NCI-H69 (cell line): ENCODE results near the gene CATSPER4.

ENCODE experiments used
- DNase-seq: peaks from one replicate; lab custom pipeline; 2025; lab: John Stamatoyannopoulos, UW

Gene CATSPER4

DNA sequence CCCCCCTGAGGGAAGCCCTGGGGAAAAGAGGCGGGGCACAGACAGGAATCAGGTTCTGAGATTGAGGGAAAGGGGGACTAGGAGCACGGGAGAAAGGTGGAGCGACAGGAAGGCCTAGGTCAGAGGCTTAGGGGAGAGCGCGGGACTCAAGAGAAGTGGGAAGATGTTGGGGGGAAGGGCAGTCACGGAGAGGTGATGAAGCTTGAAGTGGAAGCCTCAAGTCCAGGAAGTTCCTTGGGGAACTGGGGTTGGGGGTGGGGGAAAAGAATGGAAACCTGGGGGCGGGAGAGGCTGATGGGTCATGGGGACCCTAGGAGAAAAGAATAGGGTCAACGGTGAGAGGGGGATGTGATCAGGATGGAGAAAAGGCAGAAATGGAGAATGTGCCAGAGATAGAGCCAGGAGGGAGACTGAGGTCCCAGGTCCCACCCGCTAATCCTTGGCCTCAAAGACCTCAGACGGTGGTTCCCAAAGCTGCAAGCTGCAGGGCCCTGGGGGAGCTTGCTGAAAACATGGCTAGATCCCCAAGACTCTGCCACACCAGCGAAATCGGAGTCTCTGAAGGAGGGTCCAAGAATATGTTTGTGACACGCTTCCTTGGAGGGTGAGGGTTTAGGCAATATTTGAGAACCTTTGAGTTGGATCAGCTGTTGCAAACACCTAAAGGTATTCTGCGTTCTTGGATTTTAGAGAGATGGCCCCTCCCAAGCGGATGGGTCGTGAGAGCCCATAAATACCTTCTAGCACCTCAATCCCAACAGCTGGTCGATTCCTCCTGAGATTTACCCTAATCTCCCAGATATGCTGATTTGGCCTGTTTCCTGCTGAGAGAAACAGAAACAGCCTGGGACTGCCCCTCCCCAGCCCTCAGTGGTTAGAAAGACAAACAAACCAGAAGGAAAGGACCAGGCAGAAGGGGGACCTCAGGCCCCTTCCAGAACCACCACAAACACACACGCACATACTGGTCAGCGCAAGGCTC, 25.2 kb upstream of the CATSPER4 start:
- no peak for DNase-seq

DNA sequence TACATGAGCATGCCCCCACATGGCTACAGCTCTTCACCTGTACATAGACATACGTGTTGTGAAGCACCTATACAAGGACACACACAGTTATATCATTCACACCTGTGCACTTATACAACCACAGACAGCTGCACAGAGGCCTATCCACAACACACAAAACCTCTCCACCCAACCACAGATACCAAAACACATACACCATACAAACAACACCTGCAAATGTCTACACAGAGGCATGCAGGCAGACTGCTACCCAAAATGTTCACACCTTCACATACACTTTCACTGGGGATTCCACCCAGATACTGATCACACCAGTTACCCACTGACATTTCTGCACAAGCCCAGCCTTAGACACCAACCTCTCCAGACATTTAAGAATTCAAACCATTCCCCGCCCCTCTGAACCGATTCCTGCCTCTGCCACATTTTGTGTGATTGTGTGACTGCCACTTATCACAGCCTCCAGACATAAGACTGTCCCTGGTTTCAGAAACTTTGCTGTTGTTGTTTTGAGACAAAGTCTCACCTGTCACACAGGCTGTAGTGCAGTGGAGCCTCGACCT, 23.6 kb upstream of the CATSPER4 start:
- DNase-seq: no peak

DNA sequence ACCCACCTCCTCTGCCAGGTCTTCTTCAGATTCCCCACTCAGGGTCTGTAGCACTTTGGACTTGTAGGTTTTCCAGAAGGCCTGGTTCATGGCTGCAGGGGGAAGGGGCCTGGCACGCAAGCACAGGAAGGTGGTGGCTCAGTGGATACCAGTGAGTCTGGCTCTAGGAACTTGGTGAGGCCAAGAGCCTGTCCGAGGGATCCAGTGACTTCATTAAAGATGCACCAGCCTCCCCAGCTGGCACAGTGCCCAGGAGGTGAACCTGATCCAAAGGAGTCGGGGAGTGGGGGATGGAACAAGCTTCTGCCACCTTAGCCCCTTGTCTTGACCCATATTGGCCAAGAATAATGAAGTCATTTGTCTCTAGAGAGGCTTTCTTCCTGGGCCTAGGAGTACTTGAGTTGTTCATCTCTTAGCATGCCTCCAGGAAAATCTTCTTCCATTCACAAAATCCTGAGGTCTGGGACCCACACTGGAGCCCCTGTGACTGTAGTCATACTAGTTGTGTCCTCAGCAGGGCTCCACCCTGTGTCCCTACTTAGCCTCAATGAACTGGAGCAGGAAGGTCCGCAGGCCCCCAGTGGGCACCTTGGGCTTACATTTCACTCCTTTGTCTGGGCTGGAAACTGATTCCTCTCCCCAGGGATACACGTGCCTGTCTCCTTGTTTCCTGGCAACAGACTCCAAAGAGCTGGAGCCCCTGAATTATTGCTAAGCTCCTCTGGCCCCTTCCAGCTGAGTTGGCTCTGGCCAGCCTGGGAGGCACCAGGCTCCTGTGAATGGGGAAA, 21.8 kb upstream of the CATSPER4 start, which contains the start of gene C1orf232:
Gene C1orf232 (minus strand): TSS at position 554 of the 788 bp plus-strand sequence. CDS start 464 bp downstream, at position 90.
- DNase-seq: peak; percentile 84

DNA sequence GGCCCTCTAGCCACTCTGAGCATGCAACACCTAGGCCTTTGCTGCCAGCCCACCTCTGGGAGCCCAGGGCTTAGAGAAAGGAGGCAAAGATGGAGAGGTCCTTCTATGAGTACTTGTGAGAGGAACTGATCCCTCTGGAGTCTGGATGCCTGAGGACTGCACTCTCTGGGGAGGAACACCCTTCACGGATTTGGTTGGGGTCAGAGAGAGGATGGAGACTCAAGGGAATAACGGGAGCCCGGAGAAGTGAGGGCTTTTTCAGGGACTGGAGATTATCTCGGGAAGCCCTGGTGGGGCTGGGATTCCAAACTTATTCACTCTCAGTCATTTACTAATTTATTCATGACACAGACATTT, 21.2 kb upstream of the CATSPER4 start:
- DNase-seq: no peak

DNA sequence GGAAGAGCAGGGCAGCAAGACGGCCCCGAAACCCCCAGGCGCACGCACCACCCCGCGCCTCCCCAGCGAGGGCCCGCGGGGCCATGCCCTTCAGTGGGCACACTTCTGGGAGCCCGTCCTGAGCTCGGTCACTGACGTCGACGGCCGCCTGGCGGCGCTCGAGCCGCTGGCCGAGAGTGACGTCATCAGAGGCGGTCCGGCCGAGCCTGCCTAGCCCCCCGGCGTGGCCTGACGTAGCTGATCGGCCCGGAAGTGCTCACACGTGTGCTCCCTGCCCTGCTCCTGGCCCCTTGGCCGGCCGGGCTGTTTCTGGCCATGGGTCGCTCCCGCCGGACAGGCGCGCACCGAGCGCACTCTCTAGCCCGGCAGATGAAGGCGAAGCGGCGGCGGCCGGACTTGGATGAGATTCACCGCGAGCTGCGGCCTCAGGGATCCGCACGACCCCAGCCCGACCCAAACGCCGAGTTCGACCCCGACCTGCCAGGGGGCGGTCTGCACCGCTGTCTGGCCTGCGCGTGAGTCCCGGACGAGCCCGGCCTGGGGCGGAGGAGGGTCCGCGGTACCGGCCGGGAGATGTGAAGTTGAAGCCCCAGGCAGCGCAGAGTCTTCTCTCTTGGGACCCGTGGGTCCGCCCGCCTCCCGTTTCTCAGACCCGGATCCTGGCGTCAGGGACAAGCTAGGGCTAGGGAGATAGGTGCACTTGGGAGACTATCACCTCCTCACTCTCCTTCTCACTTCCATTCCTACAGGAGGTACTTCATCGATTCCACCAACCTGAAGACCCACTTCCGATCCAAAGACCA, 20.5 kb upstream of the CATSPER4 start, which contains the start of gene ZNF593:
Gene ZNF593 (plus strand): TSS at position 240 of the 803 bp plus-strand sequence. CDS start 76 bp downstream, at position 316.
- DNase-seq: peak; percentile 90

DNA sequence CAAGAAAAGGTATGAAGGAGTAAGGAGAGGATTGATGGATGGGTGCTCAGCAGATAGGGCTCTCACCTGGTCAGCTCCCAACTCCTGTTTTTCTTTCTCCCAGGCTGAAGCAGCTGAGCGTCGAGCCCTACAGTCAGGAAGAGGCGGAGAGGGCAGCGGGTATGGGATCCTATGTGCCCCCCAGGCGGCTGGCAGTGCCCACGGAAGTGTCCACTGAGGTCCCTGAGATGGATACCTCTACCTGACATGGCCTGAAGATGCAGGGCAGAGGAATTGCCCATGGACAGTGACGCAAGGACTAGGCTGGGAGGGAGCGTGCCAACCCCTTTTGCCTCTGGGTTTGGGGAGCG, 20.0 kb upstream of the CATSPER4 start:
- no peak for DNase-seq

DNA sequence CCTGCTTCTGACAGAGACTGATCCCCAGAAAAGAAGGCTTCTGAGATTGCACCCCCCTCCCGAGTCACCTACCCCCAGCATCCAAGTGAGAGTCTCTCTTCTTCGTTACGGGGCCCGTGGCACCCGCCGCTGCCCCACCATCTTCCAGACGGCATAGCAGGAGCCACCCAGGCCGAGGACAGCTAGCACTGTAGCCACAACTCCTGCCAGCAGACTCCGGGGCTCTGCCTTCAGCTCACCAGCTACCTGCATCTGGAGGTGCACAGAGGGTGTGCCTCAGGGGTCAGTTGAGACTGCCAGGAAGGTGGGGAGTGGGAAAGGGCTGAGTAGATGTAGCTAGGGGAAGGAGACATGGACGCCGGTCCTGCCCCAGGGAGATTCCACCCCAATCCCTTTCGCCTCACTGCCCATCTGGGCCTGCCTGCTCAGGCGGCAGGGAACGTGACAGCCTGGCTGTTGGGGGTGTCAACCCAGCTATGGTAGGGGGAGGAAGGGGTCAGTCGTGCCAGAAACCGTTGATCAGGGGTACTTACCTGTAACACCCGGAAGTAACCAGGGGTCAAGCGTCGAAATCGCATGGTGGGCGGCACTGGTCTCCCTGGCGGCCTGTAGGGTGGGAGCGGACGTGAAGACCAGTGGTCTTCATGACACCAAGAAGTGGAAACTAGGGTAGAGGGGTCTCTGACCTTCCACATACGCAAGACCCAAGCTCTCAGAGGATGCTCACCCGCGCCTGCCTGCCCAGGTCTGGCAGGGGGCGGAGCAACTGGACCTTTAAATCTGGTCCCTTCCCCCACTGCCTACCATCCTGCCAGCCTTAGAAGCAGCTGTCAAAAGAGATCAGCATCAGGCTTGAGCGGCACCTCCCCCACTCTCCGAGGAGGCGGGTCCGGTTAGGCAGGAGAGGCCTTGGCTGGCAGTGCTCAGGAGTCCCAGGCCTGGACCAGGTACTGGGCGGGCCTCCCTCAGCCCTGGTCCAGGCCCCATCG, 19.0 kb upstream of the CATSPER4 start, which contains the start of gene ZNF593OS:
Gene ZNF593OS (minus strand): TSS at position 749 of the 989 bp plus-strand sequence. CDS start 171 bp downstream, at position 578.
- no peak for DNase-seq

DNA sequence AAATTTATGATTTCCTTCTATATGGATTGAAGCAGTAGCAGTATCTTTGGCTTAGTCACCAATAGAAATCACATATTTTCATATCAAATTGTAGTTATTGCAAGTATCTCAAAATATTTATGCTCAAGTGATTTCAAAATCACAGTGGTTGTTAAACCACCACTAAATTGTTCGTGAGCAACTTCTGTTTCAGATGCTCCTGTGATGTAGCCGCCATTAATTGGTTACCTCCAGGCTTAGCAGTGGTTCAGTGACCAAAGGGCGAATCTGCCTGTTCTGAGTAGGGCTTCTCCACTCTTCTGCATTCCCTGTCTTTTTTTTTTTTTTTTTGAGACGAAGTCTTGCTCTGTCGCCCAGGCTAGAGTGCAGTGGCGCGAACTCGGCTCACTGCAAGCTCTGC, 15.1 kb upstream of the CATSPER4 start:
- no peak for DNase-seq

DNA sequence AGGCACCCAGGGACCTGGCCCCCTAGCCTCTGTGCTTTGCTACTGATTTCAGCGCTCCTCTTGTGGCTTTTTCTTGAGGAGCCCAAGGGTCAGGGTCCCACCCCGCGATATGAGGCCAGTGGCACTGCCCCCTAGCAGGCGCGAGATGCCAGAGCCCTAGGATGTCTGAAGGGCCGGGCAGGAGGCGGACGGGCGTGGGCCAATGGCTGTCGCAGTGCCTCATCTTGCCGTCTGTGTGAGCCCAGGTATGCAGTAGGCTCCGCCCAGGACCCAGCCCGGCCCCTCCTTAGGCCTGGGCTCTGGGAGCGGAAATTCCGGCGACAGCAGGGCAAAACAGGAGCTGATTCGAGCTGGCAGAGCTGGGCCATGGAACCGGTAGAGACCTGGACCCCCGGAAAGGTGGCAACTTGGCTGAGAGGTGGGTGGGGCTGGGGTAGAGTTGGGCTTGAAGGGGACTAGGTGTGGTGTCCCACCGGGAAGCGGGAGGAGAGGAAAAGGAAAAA, 13.2 kb upstream of the CATSPER4 start, which contains the start of gene CNKSR1:
Gene CNKSR1 (plus strand): TSS at position 310 of the 503 bp plus-strand sequence. CDS start 57 bp downstream, at position 367.
- DNase-seq: peak; percentile 8

DNA sequence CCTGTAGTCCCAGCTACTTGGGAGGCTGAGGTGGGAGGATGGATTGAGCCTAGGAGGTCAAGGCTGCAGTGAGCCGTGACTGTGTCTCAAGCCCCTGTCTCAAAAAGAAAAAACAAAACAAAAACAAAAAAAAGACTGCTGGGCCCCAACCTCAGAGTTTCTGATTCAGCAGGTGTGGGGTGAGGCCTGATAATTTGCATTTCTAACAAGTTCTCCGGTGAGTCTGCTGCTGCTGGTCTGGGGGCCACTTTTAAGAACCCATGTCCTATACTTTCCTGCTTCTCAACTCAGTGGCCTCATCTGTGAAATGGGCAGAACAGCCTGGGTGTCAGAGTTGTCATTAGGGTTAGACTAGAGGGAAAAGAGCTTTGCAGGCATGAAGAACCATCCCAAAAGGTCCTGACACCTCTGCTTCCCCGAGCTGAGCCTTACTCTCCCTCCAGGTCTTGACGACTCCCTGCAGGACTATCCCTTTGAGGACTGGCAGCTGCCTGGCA, 10.3 kb upstream of the CATSPER4 start:
- no peak for DNase-seq

DNA sequence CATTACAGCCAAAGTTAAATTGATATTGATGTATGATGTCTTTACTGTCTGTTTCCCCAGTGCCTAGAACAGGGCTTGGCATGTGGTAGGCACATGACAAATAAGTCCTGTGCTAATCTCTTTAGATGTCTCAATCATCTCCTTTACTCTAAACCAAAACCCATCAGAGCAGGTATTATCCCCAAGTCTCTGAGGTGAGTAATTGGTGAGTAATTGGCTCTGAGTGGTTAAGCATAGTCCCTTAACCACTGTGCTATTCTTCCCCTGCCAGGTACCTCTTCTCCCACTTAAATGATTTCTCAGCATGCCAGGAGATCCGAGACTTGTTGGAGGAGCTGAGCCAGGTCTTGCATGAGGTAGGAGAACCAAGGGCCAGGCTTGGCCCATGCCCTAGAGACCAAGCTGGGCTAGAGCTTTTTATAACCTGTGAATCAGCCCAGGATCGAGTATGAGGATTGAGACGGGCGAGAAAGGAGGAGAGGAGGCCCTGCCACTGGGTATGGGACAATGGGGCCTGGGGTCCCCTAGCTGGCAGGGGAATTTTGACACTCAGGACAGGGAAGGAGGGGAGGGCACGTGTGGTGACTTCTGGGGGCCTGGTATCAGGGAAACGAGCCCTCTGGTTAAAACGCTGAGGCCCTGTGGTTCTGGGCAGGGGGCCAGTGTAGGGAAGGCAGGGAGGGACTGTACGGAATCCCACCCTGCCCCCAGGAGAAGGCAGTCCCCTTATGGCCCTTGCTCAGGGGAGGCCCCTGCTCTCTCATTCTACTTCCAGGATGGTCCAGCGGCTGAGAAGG, 8.6 kb upstream of the CATSPER4 start:
- DNase-seq: no peak

DNA sequence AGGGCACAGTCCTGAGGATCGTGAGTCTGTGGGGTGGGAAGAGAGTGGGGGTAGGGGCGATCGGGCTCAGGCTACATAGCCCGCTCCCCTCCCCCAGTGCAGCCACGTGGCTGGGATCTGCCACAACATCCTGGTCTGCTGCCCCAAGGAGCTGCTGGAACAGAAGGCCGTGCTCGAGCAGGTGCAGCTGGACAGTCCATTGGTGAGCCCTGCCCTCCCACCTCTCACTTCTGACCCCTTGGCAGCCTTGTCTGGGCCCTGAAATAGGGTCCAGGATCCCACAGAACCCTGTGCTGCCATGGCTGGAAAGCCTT, 8.1 kb upstream of the CATSPER4 start:
- no peak for DNase-seq

DNA sequence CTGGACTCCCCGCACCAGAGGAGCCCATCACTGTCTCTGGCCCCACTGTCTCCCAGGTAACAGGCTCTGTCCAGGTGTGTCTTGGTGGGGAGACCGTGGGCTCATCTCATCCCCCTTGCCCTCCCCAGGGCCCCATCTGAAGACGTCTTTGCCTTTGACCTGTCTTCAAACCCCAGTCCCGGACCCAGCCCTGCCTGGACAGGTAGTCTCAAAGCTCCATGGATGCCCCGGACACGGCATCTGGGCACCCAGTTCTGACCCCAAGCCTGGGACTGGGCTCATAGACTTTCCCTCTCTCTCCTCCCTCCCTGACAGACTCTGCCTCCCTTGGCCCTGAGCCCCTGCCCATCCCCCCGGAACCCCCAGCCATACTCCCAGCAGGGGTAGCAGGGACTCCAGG, 6.3 kb upstream of the CATSPER4 start:
- no peak for DNase-seq

DNA sequence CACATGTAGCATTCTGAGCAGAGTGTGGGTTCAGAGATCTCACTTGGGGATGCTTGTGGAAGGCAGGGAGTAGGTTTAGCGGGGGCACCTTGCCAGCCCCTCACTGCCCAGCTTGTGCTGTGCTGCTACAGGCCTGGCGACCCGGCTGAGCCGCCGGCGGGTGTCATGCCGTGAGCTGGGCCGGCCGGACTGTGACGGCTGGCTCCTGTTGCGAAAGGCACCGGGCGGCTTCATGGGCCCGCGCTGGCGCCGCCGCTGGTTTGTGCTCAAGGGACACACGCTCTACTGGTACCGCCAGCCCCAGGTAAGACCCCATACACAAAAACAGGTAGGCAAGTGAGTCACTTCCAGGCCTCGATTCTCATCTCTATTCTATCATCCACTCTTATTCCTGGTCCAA, 5.5 kb upstream of the CATSPER4 start:
- no peak for DNase-seq

DNA sequence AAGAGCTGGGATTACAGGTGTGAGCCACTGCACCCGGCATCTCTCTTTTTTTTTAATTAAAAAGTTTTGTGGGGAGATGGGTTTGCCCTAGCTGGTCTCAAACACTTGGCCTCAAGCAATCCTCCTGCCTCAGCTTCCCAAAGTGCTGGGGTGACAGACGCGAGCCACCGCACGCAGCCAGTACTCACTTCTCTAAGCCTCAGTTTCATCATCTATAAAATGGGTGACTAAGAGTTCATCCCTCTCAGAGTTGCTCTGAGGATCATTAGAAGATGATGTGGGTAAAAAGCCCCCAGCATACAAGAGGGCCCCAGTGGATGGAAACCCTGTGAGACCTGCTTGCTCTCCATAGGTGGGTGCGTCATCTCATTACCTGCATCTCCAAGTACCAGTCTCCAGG, 2.5 kb upstream of the CATSPER4 start:
- no peak for DNase-seq

DNA sequence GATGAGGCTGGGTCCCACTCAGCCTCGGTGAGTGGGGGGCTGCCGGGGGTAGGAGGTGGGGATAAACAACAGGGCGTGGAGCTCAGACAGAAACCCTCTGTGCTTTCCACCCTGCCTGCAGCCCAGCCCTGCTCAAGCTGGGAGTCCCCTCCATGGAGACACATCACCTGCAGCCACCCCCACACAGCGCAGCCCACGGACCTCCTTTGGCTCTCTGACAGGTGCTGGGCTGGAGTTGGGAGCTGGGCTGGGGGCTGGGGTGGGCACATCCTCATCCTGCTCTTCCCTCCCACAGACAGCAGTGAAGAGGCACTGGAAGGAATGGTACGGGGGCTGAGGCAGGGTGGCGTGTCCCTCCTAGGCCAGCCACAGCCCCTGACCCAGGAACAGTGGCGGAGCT, 1.9 kb upstream of the CATSPER4 start:
- no peak for DNase-seq

DNA sequence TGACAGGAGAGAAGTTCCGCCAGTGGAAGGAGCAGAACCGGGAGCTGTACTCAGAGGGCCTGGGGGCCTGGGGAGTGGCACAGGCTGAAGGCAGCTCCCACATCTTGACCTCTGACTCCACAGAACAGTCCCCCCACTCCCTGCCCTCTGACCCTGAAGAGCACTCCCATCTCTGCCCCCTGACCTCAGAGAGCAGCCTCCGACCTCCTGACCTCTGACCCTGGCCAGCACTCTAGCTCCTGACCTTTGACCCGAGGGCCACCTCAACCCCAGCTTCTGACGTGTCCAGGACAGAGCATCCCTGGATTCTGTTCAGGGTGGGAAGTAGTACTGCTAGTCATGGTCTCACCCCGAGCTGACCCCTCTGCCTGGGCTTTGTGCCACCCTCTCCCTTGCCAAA, 1.1 kb upstream of the CATSPER4 start:
- DNase-seq: no peak

DNA sequence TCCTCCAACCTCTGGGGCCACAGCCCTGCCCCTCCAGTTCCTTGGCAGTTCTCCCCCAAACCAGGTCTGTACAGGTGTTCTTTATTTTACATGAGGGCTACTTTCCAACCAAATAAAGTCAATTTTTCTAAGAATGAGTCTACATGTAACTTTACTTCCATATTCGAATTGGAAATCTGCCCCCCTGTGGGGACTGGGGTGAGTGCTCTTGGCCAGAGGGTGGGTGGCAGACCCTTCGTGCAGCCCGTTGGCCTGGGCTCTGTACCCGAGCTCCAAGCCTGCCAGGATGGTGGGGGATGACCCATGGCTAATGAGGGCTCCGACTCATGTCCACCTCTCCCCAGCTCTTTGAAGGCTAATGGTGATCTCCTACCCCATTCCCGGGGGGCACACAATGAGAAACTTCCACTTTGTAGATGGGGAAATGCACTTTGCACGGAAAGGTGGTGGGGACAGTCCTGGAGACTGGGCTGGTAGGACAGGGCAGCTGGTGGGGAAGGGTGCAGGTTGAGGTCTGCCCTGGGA, 589 bp upstream of the CATSPER4 start:
- DNase-seq: no peak

DNA sequence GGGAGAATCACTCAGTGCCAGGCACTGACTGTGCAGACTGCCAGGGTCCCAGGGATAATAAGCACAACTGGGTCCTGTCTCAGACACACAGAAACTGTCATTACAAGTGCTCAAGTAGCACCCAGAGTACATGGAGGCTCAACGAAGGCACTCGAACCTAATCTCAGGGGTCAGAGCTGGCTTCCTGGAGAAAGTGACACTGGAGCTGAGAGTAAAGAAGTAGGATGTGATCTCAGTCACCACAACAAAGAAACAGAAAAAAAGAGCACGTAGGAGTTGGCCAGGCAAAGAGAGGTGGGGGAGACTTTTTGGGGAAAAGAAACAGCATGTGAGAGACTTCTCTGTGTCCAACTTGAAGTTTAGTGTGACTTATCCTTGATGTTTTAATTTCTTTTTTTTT, 1.3 kb downstream of the CATSPER4 start:
- no peak for DNase-seq
